Fibroblast of lung (primary cell): Measurements from ENCODE around the gene NDUFB7. TPM values are rescaled to one million over a fixed set of nuclear protein-coding genes. Genes with fewer than 3 reads are reported as not detected.
"Not testable (repeated sequence)": the region's sequence is repeated elsewhere in the genome, so short reads cannot be mapped to it uniquely, and the experiment has no call there.

ENCODE experiments used
- DNase-seq, 2 donors: peaks; one replicate each; pipeline versions ENCODE4 v3.0.0 to v3.0.0-alpha.2; 2010; ENCODE audit warnings: low read depth in 2 of 2
- H2AFZ ChIP-seq: 2 replicates; pipeline ENCODE4 v1.5.1; 2012; ENCODE audit warnings: low read length, control low read depth, inconsistent platforms
- H3K27ac ChIP-seq: 2 replicates; pipeline ENCODE4 v1.5.1; 2011; ENCODE audit warnings: low read length, control low read depth; ENCODE audit not compliant: insufficient read depth
- H3K27me3 ChIP-seq: 2 replicates; pipeline ENCODE4 v1.5.1; 2011; ENCODE audit warnings: mild to moderate bottlenecking, low read length; ENCODE audit not compliant: control insufficient read depth, insufficient read depth
- H3K36me3 ChIP-seq: 2 replicates; pipeline ENCODE4 v1.5.1; 2011; ENCODE audit warnings: low read length; ENCODE audit not compliant: control insufficient read depth, insufficient read depth
- H3K4me1 ChIP-seq: 2 replicates; pipeline ENCODE4 v1.5.1; 2011; ENCODE audit warnings: low read length; ENCODE audit not compliant: control insufficient read depth, insufficient read depth; ENCODE audit errors: extremely low read depth
- H3K4me2 ChIP-seq: 2 replicates; pipeline ENCODE4 v1.5.1; 2011; ENCODE audit warnings: low read length, control low read depth; ENCODE audit not compliant: insufficient read depth; ENCODE audit errors: extremely low read depth
- H3K4me3 ChIP-seq, 4 experiments: fragments of 200-600 bp in 1 of 4; sonication (generic) in 1 of 4; replicated peaks in 1 of 4; 2 replicates each; pipeline ENCODE4 v1.5.1; 2011 to 2016; ENCODE audit warnings: low read length in 4 of 4, low read depth in 3 of 4, mild to moderate bottlenecking in 3 of 4, control low read depth in 2 of 4, inconsistent platforms in 1 of 4, mixed read lengths in 1 of 4; ENCODE audit not compliant: insufficient read depth in 1 of 4; ENCODE audit errors: control extremely low read depth in 1 of 4
- H3K79me2 ChIP-seq: 2 replicates; pipeline ENCODE4 v1.5.1; 2012; ENCODE audit warnings: mild to moderate bottlenecking, low read length, inconsistent platforms; ENCODE audit not compliant: control insufficient read depth, insufficient read depth
- H3K9ac ChIP-seq: 2 replicates; pipeline ENCODE4 v1.5.1; 2011; ENCODE audit warnings: mild to moderate bottlenecking, low read length, control low read depth; ENCODE audit not compliant: insufficient read depth
- H3K9me3 ChIP-seq: 2 replicates; pipeline ENCODE4 v1.5.1; 2012; ENCODE audit warnings: low read depth, low read length; ENCODE audit not compliant: control insufficient read depth, insufficient read depth
- H4K20me1 ChIP-seq: 2 replicates; pipeline ENCODE4 v1.5.1; 2011; ENCODE audit warnings: low read length; ENCODE audit not compliant: control insufficient read depth, insufficient read depth; ENCODE audit errors: extremely low read depth
- CTCF ChIP-seq, 2 donors: IDR thresholded peaks in 1 of 2; conservative IDR thresholded peaks in 1 of 2; 1 replicate in 1 of 2; 2 replicates in 1 of 2; pipeline ENCODE4 v1.5.1; 2011 to 2012; ENCODE audit warnings: low read length in 2 of 2, control low read depth in 1 of 2, inconsistent platforms in 1 of 2, low read depth in 1 of 2, mild to moderate bottlenecking in 1 of 2
- EZH2 ChIP-seq: IDR thresholded peaks from 2 replicates; pipeline ENCODE4 v1.5.1; 2012; ENCODE audit warnings: low read length, control low read depth, mild to moderate bottlenecking; ENCODE audit errors: missing control alignments
- polyA plus RNA-seq, 2 donors: library from polyadenylated mRNA; depleted of rRNA in 1 of 2; stranded (reverse) in 1 of 2; unstranded in 1 of 2; fragments of >200 nt; gene quantifications; 2 replicates each; pipeline ENCODE4 v1.2.1, GENCODE V29; 2011 to 2012; ENCODE audit warnings: missing spikeins in 1 of 2
- total RNA-seq: library from RNA; depleted of rRNA; stranded (reverse); fragments of >200 nt; gene quantifications from 2 replicates; pipeline ENCODE4 v1.2.1, GENCODE V29; 2014

The NDUFB7 gene
- total and polyA plus RNA-seq, 2 donors (not counting 1 experiment from before 2014, with no cell fraction given) = 100 to 253 TPM

- no peak for TF ChIP-seq EZH2
These were observed 44.5 kb upstream of the NDUFB7 start for GRCh38 chr19:14616407-14616806.

GRCh38 chr19:14615623-14616022 is 43.8 kb upstream of the NDUFB7 start:
- Histone ChIP-seq H3K36me3 (no peaks in the 10 kb centered on the region), H3K27me3 (no peaks in the 10 kb centered on the region), H2AFZ (no peak overlapping the region), H3K79me2 (no peaks in the 10 kb centered on the region), H3K9me3 (no peaks in the 10 kb centered on the region), H3K27ac (no peak overlapping the region), H3K4me2 (no peak overlapping the region), H3K4me1 (no peaks in the 10 kb centered on the region), H3K4me3 (no peak overlapping the region), H3K9ac (no peak overlapping the region), H4K20me1 (no peaks in the 10 kb centered on the region)
- TF ChIP-seq EZH2 = no peak
- no peak for DNase-seq

More at GRCh38 chr19:14616407-14616806, 44.5 kb upstream of the NDUFB7 start:
- Histone ChIP-seq H3K4me1 (no peaks in the 10 kb centered on the region), H3K27me3 (no peaks in the 10 kb centered on the region), H3K27ac (no peak overlapping the region), H3K36me3 (no peaks in the 10 kb centered on the region), H3K79me2 (no peaks in the 10 kb centered on the region), H3K4me3 (no peak overlapping the region), H3K9me3 (no peaks in the 10 kb centered on the region), H3K4me2 (no peak overlapping the region), H3K9ac (no peak overlapping the region), H4K20me1 (no peaks in the 10 kb centered on the region), H2AFZ (no peak overlapping the region)
- DNase-seq = no peak

- Histone ChIP-seq H2AFZ (no peak overlapping the region), H3K9ac (no peak overlapping the region)
- TF ChIP-seq CTCF (conservative IDR thresholded peaks at IDR 0.05 in 1 of 2, IDR thresholded peaks at IDR 0.05 in 1 of 2; ENCODE audit: low read depth in 1 of 2, low read length in 2 of 2) (no peak), EZH2 (no peak)
These were observed 42.2 kb upstream of the NDUFB7 start for GRCh38 chr19:14614099-14614412.

GRCh38 chr19:14613399-14614098 is 41.7 kb upstream of the NDUFB7 start:
- not testable (repeated sequence) for H3K79me2 ChIP-seq, H3K4me2 ChIP-seq, H3K27me3 ChIP-seq, H3K4me3 ChIP-seq, H3K9ac ChIP-seq, DNase-seq, H4K20me1 ChIP-seq, H3K9me3 ChIP-seq, H3K27ac ChIP-seq, H3K4me1 ChIP-seq, H2AFZ ChIP-seq, H3K36me3 ChIP-seq

More at GRCh38 chr19:14614099-14614412, 42.2 kb upstream of the NDUFB7 start:
- Histone ChIP-seq H3K36me3 (no peaks in the 10 kb centered on the region), H4K20me1 (no peaks in the 10 kb centered on the region), H3K79me2 (no peaks in the 10 kb centered on the region), H3K9me3 (no peaks in the 10 kb centered on the region), H3K4me2 (no peak overlapping the region), H3K4me3 (no peak overlapping the region), H3K4me1 (no peaks in the 10 kb centered on the region), H3K27me3 (no peaks in the 10 kb centered on the region), H3K27ac (no peak overlapping the region)
- DNase-seq = no peak
